Endothelial cell of umbilical vein (primary cell): ENCODE measurements around the gene CFAP46. TPM values are rescaled to one million over a fixed set of nuclear protein-coding genes. Genes with fewer than 3 reads are reported as not detected.

ENCODE experiments used
- BruUV-seq: library from RNA; stranded (reverse); fragments of 400-500 nt; replicated peaks from 2 replicates; lab custom pipeline; 2021; lab: Mats Ljungman, UMichigan
- CTCF ChIA-PET: fragments of 300-600, 350-600 bp; sonication (Branson Sonifier 250); formaldehyde crosslinking; loops from one replicate; lab custom pipeline; 2021; ENCODE audit warnings: antibody characterized with exemption, inconsistent platforms; lab: Charles Lee
- POLR2A ChIA-PET: fragments of 300-600, 350-600 bp; sonication (Branson Sonifier 250); formaldehyde crosslinking; loops from one replicate; lab custom pipeline; 2021; ENCODE audit warnings: antibody characterized with exemption, inconsistent platforms; lab: Charles Lee
- DNase-seq: peaks from one replicate; pipeline ENCODE4 v3.0.0-alpha.2; 2011; ENCODE audit warnings: low read depth, low spot score
- FAIRE-seq: peaks from 2 replicates; lab custom pipeline; 2011; peaks lifted over from hg19 to GRCh38; lab: Jason Lieb, UNC
- H2AFZ ChIP-seq: 2 replicates; pipeline ENCODE4 v1.6.0; 2012; ENCODE audit warnings: low read depth, low read length, control low read depth, inconsistent platforms
- H3K27ac ChIP-seq: 2 replicates; pipeline ENCODE4 v1.5.1; 2011; ENCODE audit warnings: low read depth, mild to moderate bottlenecking, control low read depth, low read length, moderate library complexity; ENCODE audit not compliant: insufficient read depth
- H3K27me3 ChIP-seq, 2 experiments: 2 replicates each; pipeline versions ENCODE4 v1.6.0 to v1.6.1; 2011; ENCODE audit warnings: low read length in 2 of 2, mixed read lengths in 1 of 2; ENCODE audit not compliant: control insufficient read depth in 2 of 2, insufficient read depth in 2 of 2
- H3K36me3 ChIP-seq, 2 experiments: 2 replicates in 1 of 2; 3 replicates in 1 of 2; pipeline ENCODE4 v1.5.1; 2011; ENCODE audit warnings: low read length in 2 of 2, mild to moderate bottlenecking in 1 of 2, moderate library complexity in 1 of 2; ENCODE audit not compliant: control insufficient read depth in 2 of 2, insufficient read depth in 2 of 2; ENCODE audit errors: extremely low read depth in 1 of 2
- H3K4me1 ChIP-seq: 3 replicates; pipeline ENCODE4 v1.5.1; 2011; ENCODE audit warnings: mild to moderate bottlenecking, low read length; ENCODE audit not compliant: control insufficient read depth, insufficient read depth; ENCODE audit errors: extremely low read depth
- H3K4me2 ChIP-seq: 2 replicates; pipeline ENCODE4 v1.6.1; 2011; ENCODE audit warnings: low read length, control low read depth, mixed read lengths; ENCODE audit not compliant: insufficient read depth
- H3K4me3 ChIP-seq, 3 experiments: fragments of 200-600 bp in 1 of 3; sonication (generic), shearing (Covaris generic) in 1 of 3; replicated peaks in 1 of 3; 2 replicates each; pipeline ENCODE4 v1.5.1; 2011 to 2016; ENCODE audit warnings: control low read depth in 3 of 3, low read length in 3 of 3, mild to moderate bottlenecking in 2 of 3, inconsistent platforms in 1 of 3, low read depth in 1 of 3, moderate library complexity in 1 of 3; ENCODE audit not compliant: insufficient read depth in 1 of 3
- H3K79me2 ChIP-seq: 2 replicates; pipeline ENCODE4 v1.6.0; 2012; ENCODE audit warnings: low read length, inconsistent platforms; ENCODE audit not compliant: control insufficient read depth, insufficient read depth
- H3K9ac ChIP-seq: replicated peaks from 2 replicates; pipeline ENCODE3; 2011; ENCODE audit warnings: low read length, control low read depth; ENCODE audit not compliant: insufficient read depth; ENCODE audit errors: extremely low read depth
- H3K9me1 ChIP-seq: replicated peaks from 3 replicates; pipeline ENCODE4 v1.6.0; 2011; ENCODE audit warnings: mild to moderate bottlenecking, low read length; ENCODE audit not compliant: control insufficient read depth, insufficient read depth; ENCODE audit errors: extremely low read depth
- H3K9me3 ChIP-seq: replicated peaks from 2 replicates; pipeline ENCODE4 v1.5.1; 2012; ENCODE audit warnings: low read length, inconsistent platforms; ENCODE audit not compliant: control insufficient read depth, insufficient read depth
- H4K20me1 ChIP-seq: replicated peaks from 2 replicates; pipeline ENCODE3; 2011; ENCODE audit warnings: mild to moderate bottlenecking, low read length; ENCODE audit not compliant: control insufficient read depth, insufficient read depth; ENCODE audit errors: extremely low read depth
- CTCF ChIP-seq, 2 donors: IDR thresholded peaks; 1 replicate in 1 of 2; 2 replicates in 1 of 2; pipeline ENCODE4 v1.5.1; 2011; ENCODE audit warnings: low read length in 2 of 2, mild to moderate bottlenecking in 2 of 2, moderate library complexity in 2 of 2, control low read depth in 1 of 2, inconsistent platforms in 1 of 2, low read depth in 1 of 2; ENCODE audit not compliant: insufficient read depth in 1 of 2; ENCODE audit errors: extremely low read depth in 1 of 2
- EZH2 ChIP-seq: IDR thresholded peaks from 2 replicates; pipeline ENCODE4 v1.6.1; 2012; ENCODE audit warnings: borderline replicate concordance, low read depth, mild to moderate bottlenecking, moderate library complexity, low read length, inconsistent platforms; ENCODE audit not compliant: severe bottlenecking
- FOS ChIP-seq: IDR thresholded peaks from 2 replicates; pipeline ENCODE4 v1.6.1; 2011; ENCODE audit warnings: mild to moderate bottlenecking, low read length, moderate library complexity, borderline replicate concordance; ENCODE audit not compliant: insufficient read depth
- GATA2 ChIP-seq: IDR thresholded peaks from 2 replicates; pipeline ENCODE4 v1.7.0; 2011; ENCODE audit warnings: low read depth, mild to moderate bottlenecking, moderate library complexity, mixed read lengths, low read length; ENCODE audit not compliant: insufficient read length, insufficient read depth
- JUN ChIP-seq: IDR thresholded peaks from 2 replicates; pipeline ENCODE4 v1.6.1; 2011; ENCODE audit warnings: borderline replicate concordance, low read depth; ENCODE audit not compliant: insufficient read length, insufficient read depth
- MAX ChIP-seq: IDR thresholded peaks from 2 replicates; pipeline ENCODE4 v1.6.1; 2011; ENCODE audit not compliant: insufficient read depth, insufficient read length
- MYC ChIP-seq: IDR thresholded peaks from one replicate; pipeline ENCODE4 v1.6.1; 2011; ENCODE audit warnings: mild to moderate bottlenecking, low read depth, low read length
- POLR2A ChIP-seq: IDR thresholded peaks from 2 replicates; pipeline ENCODE4 v1.6.1; 2012; ENCODE audit warnings: low read depth, mild to moderate bottlenecking, control low read depth, low read length
- POLR2AphosphoS5 ChIP-seq: IDR thresholded peaks from 2 replicates; pipeline ENCODE4 v1.6.1; 2012; ENCODE audit warnings: low read depth, mild to moderate bottlenecking, control low read depth, low read length, moderate library complexity; ENCODE audit not compliant: insufficient read depth
- dilution Hi-C: fragments of 300-500 bp; cut with MboI; formaldehyde crosslinking; loops from one replicate; pipeline ENCODE4 v1.15.0; 2019; ENCODE audit warnings: low sequenced_read_pairs; ENCODE audit not compliant: extremely low pct_ligation_motif_present
- intact Hi-C: fragments of 100-400 bp; cut with micrococcal nuclease; formaldehyde crosslinking; loops from one replicate; pipeline ENCODE4 v1.10.0; 2022
- polyA plus RNA-seq, 4 experiments: library from polyadenylated mRNA; depleted of rRNA in 3 of 4; stranded (reverse) in 3 of 4; unstranded in 1 of 4; fragments of >200 nt; gene quantifications; 2 replicates each; pipeline versions ENCODE4 v1.2.1 to v1.2.3, GENCODE V29; 2011 to 2012; ENCODE audit warnings: missing spikeins in 1 of 4
- total RNA-seq: library from RNA; stranded (reverse); gene quantifications from 2 replicates; pipeline ENCODE4 v1.2.3, GENCODE V29; 2021

The CFAP46 gene
- total and polyA plus RNA-seq, 2 donors (not counting 3 experiments of a cell fraction or from before 2014, with no cell fraction given), result 0.75 to 0.98 TPM

- no peaks in the 10 kb centered on the region for H3K79me2 ChIP-seq
- no peaks in the 10 kb centered on the region for H4K20me1 ChIP-seq
- H3K27me3 ChIP-seq, result no peaks in the 10 kb centered on the region
- H3K4me1 ChIP-seq, result no peaks in the 10 kb centered on the region
- H3K9ac ChIP-seq, result no peak overlapping the region
- no peaks in the 10 kb centered on the region for H3K36me3 ChIP-seq
- ChIA-PET CTCF (no interaction called here), POLR2A (no interaction called here)
- no peak overlapping the region for H2AFZ ChIP-seq
- no peaks in the 10 kb centered on the region for H3K9me3 ChIP-seq
- FAIRE-seq, result no peak
- intact Hi-C loops, result no loop called here
- no peaks in the 10 kb centered on the region for H3K9me1 ChIP-seq
- DNase-seq, result no peak
- H3K4me3 ChIP-seq, result no peak overlapping the region
- no peak overlapping the region for H3K27ac ChIP-seq
- no TSS peak for BruUV-seq
- TF ChIP-seq MYC (no peak), FOS (no peak), POLR2A (no peak), GATA2 (no peak), JUN (no peak), POLR2AphosphoS5 (no peak), MAX (no peak), CTCF (IDR thresholded peaks at IDR 0.05; ENCODE audit: extremely low read depth in 1 of 2, insufficient read depth in 1 of 2, low read depth in 1 of 2, low read length in 2 of 2) (no peak), EZH2 (no peak)
- H3K4me2 ChIP-seq, result no peak overlapping the region
- dilution Hi-C loops, result no loop called here
Observed at GRCh38 chr10:132804785-132805426, 137.5 kb downstream of the CFAP46 start.
